Spleen (tissue), 7 donors: ENCODE measurements around the gene DPH3.

Experiments
- POLR2A ChIP-seq, 3 donors: fragments of 450-650 bp; IDR thresholded peaks; one replicate each; pipeline ENCODE4 v1.5.1; 2017; ENCODE audit warnings: antibody characterized with exemption in 3 of 3, mild to moderate bottlenecking in 1 of 3
- POLR2AphosphoS5 ChIP-seq, 3 donors: sonication (generic); formaldehyde crosslinking; IDR thresholded peaks; one replicate each; pipeline ENCODE4 v1.5.1; 2017; ENCODE audit warnings: antibody characterized with exemption in 3 of 3
- TF ChIP-seq, protein P1 (sequence below), 11 experiments: fragments of 200-600 bp in 7 of 11; fragments of 450-650 bp in 4 of 11; sonication (generic) in 4 of 11; IDR thresholded peaks in 8 of 11; conservative IDR thresholded peaks in 3 of 11; 1 replicate in 7 of 11; 2 replicates in 4 of 11; pipeline versions ENCODE4 v1.4.0 to v1.8.0; 2016 to 2021; ENCODE audit warnings: antibody characterized with exemption in 11 of 11, inconsistent platforms in 4 of 11, mild to moderate bottlenecking in 1 of 11
- donor health status: DM: no; HTN: no; CAD: no; lungs with moderate emphysema.
- donor health status: DM: no; HTN: no; CAD: no.
- donor health status: DM: no; HTN: no; CAD: no.

DNA sequence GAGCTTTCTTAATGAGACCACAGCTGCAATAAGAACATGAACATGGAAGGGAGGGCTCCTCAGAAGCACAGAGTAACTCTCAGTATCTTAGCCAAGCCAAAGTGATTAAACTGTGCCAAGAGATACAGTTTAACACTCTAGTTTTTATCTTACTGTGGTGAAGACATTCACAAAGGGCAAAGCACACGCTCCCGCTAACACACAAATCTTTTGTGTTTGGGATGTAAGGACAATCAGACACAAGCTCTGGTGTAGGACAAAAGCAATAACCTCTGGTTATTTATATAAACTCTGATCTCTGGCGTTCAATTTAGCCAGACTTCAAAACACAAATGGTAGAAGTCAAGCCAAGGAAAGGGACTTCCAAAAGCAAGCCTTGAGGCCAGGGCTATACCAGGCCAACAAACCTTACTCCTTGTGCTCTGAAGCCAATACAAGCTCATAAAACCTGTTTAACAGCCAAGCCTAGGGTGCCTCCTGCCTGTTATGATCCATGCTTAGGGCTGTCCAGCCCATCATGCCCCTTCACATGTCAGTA, 27.8 kb downstream of the DPH3 start:
- TF ChIP-seq, protein P1, sequence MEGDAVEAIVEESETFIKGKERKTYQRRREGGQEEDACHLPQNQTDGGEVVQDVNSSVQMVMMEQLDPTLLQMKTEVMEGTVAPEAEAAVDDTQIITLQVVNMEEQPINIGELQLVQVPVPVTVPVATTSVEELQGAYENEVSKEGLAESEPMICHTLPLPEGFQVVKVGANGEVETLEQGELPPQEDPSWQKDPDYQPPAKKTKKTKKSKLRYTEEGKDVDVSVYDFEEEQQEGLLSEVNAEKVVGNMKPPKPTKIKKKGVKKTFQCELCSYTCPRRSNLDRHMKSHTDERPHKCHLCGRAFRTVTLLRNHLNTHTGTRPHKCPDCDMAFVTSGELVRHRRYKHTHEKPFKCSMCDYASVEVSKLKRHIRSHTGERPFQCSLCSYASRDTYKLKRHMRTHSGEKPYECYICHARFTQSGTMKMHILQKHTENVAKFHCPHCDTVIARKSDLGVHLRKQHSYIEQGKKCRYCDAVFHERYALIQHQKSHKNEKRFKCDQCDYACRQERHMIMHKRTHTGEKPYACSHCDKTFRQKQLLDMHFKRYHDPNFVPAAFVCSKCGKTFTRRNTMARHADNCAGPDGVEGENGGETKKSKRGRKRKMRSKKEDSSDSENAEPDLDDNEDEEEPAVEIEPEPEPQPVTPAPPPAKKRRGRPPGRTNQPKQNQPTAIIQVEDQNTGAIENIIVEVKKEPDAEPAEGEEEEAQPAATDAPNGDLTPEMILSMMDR (IDR thresholded peaks at IDR 0.05 in 8 of 11, conservative IDR thresholded peaks at IDR 0.05 in 3 of 11), result no peak
- TF ChIP-seq POLR2AphosphoS5 (IDR thresholded peaks at IDR 0.05) (no peak), POLR2A (IDR thresholded peaks at IDR 0.05) (no peak)
